ENCODE measurements around the gene AMACR.
A peak's percentile ranks its signal among the peaks of the same experiment; 100 is the strongest.

Gene AMACR

GRCh38 chr5:34007201-34007620 is 639 bp downstream of the AMACR start:
- no peaks in the 10 kb centered on the region for H3K27me3 Mint-ChIP-seq
- H3K27ac Mint-ChIP-seq, result peak overlapping the region; percentile 84
- no peaks in the 10 kb centered on the region for H3K9me3 Mint-ChIP-seq
- peaks cover 41% of the 10 kb centered on the region for H3K4me1 Mint-ChIP-seq (ENCODE audit: low read depth)
- peaks cover 25% of the 10 kb centered on the region for H3K36me3 Mint-ChIP-seq (ENCODE audit: low read depth)
- H3K4me3 Mint-ChIP-seq, result peak overlapping the region; percentile 84

DNA sequence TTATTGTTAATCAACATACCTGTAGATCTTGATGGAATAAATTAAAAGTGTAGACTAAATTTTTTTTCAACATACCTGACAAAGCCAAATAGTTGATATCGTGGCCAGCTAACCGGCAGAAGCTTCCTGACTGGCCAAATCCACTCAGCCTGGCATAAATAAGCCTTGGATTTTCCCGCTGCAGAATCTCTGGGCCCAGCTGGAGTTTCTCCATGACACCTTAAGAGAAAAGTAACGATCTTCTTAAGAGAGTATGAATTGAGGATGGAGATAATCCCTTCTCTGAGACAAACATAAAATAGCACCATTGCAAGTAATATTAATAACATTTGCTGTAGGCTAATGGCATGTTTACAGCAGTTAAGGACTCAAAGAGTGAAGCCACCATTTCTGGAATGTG is 2.2 kb downstream of the AMACR start:
- Mint-ChIP-seq H3K4me3 (no peak overlapping the region), H3K27me3 (no peaks in the 10 kb centered on the region), H3K36me3 (ENCODE audit: low read depth) (peaks cover 25% of the 10 kb centered on the region), H3K9me3 (no peaks in the 10 kb centered on the region), H3K4me1 (ENCODE audit: low read depth) (peaks cover 41% of the 10 kb centered on the region), H3K27ac (no peak overlapping the region)

DNA sequence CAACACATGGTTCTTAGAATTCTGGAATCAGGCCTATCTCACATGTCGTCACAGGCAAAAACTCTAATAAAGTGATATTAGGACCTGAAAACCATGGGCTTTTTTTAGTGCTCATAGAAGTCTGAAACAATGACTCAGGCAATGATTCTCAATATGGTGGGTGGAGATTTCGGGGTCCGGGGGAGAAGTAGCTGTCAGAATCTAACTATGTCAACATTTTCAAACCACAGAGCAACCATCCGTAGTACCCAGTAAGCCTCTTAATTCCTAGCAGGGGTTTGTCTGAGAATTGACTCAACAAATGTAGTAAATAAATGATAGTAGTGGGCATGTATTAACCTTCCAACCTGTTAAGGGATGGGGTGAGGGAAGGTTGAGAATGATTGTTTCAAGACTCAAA is 2.6 kb downstream of the AMACR start:
- no peaks in the 10 kb centered on the region for H3K9me3 Mint-ChIP-seq
- no peak overlapping the region for H3K27ac Mint-ChIP-seq
- H3K36me3 Mint-ChIP-seq (ENCODE audit: low read depth), result peaks cover 25% of the 10 kb centered on the region
- peaks cover 41% of the 10 kb centered on the region for H3K4me1 Mint-ChIP-seq (ENCODE audit: low read depth)
- H3K4me3 Mint-ChIP-seq, result no peak overlapping the region
- H3K27me3 Mint-ChIP-seq, result no peaks in the 10 kb centered on the region

DNA sequence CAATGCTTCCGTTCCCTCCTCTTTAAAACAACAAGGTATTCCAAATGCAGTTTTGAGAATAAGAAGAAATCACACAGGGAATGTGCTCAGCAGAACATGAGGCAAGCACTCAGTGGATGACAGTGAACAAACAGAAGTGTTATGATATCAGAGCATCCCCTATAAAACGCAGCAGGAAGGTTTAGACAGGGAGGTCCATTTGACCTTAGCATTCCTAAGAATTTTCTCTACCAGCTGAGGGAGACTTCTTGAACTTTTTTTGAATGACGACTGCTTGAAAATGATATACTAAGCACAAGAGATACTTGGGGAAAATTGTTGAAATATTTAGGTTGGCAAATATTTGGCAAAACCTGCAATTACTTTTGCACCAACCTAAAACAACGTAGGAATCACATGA is 3.9 kb downstream of the AMACR start:
- Mint-ChIP-seq H3K9me3 (no peaks in the 10 kb centered on the region), H3K27me3 (no peaks in the 10 kb centered on the region), H3K4me3 (no peak overlapping the region), H3K4me1 (ENCODE audit: low read depth) (peaks cover 35% of the 10 kb centered on the region), H3K27ac (no peak overlapping the region), H3K36me3 (ENCODE audit: low read depth) (peaks cover 25% of the 10 kb centered on the region)

DNA sequence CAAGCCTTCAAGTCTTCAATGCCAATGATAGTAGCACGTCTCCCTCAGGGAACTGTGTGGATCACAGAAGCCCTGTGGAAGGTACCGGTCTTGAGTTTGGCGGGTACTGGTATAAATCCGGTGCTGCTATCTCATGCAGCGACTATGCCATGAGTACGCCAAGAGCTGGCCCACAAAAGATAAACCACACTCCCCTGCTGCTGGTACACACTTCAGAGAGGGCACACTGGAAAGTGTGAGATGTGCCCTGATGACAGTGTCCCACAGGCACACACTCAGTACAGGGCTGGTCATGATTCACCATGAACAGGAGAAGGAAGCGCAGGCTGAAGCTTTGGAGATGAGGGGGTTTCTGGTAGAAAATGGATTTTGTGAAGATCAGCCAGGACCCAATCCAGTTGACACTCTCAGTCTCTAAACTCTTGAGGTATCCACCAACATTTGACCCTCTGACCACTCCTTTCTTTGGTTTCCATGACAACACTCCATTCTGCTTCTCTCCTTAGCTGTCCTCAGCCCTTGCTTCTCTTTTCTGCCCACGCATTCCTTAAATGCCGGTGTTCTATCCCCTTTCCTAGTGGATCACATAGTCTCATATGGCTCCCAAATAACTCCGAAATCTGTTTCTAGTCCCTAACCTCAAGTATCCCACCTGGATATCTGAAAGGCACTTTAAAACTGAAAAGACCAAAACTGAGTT is 5.1 kb downstream of the AMACR start:
- Mint-ChIP-seq H3K4me3 (no peak overlapping the region), H3K4me1 (ENCODE audit: low read depth) (peaks cover 28% of the 10 kb centered on the region), H3K36me3 (ENCODE audit: low read depth) (peaks cover 28% of the 10 kb centered on the region), H3K27me3 (no peaks in the 10 kb centered on the region), H3K27ac (no peak overlapping the region), H3K9me3 (no peaks in the 10 kb centered on the region)

GRCh38 chr5:34001241-34001841 is 6.5 kb downstream of the AMACR start:
- Mint-ChIP-seq H3K27me3 (no peaks in the 10 kb centered on the region), H3K27ac (no peak overlapping the region), H3K4me1 (ENCODE audit: low read depth) (peaks cover 20% of the 10 kb centered on the region), H3K4me3 (no peak overlapping the region), H3K36me3 (ENCODE audit: low read depth) (peaks cover 33% of the 10 kb centered on the region), H3K9me3 (no peaks in the 10 kb centered on the region)

DNA sequence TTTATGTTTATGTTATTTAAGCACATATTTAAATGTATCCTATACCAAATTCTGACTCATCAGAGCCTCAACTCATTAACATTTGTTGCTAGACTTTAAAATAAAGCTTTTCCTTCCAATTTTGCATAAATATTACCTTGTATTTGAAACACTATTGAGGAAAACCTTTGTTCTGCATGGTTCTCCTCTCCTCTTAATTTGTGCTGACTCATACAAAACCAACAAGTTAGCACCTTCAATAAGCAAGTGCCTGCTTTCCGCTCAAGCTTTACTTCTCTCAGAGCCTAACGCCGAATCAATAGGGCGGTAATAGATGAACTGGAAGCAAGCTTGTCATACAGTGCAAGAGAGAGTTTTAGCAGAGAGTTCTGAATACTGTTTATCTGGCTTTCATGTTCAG is 7.9 kb downstream of the AMACR start:
- Mint-ChIP-seq H3K27ac (no peak overlapping the region), H3K9me3 (no peaks in the 10 kb centered on the region), H3K4me1 (ENCODE audit: low read depth) (peaks cover 6% of the 10 kb centered on the region), H3K36me3 (ENCODE audit: low read depth) (peaks cover 27% of the 10 kb centered on the region), H3K27me3 (no peaks in the 10 kb centered on the region), H3K4me3 (no peak overlapping the region)

DNA sequence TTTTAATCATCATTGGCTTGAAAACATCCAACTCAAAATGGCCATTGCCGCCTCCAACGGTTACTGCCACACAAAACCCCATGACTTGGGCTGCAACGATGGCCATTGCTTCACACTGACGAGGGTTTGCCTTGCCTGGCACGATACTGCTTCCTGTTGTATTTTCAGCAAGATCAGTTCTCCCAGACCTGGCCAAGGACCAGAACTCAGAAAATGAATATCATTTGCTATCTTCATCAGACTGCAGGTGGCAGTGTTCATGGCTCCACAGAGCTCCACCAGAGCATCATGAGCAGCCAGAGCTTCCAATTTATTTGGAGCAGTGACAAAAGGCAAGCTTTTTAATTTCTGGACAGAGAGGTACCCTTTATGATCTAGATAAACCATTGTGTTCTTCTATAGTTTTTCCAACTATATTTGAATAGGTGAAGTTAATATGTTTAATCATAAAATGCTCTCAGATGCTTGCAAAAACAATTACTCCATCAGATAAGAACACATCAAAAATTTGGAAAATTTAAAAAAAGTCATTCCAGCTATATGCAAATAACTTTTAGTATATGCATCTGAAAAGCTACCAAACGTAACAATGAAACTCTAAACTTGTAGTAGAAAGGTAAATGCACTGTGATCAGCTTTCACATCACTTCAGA is 10.4 kb downstream of the AMACR start:
- H3K27ac Mint-ChIP-seq, result no peak overlapping the region

DNA sequence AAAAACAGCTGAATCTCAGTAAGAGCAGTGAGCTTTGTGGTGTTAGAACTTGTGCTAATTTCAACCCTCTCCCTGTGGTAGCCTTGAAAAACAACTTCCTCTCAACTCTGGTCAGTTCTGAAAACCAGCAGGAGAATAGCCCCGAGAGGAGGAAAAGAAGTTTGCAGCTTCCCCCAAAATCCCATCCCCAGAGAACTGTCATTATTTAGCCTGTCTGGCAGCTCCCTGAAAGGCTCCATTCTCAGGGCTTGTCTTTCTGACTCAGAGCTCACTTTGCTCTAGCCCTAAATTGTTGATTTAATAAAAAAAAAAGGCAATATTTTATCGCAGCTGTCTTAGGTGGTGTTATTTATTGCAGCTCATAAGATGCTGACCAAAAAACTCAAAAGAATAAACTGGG is 12.0 kb downstream of the AMACR start:
- Mint-ChIP-seq H3K27ac (no peak overlapping the region), H3K27me3 (no peaks in the 10 kb centered on the region), H3K4me3 (no peak overlapping the region), H3K36me3 (ENCODE audit: low read depth) (peaks cover 15% of the 10 kb centered on the region), H3K9me3 (no peaks in the 10 kb centered on the region), H3K4me1 (ENCODE audit: low read depth) (peaks cover 4% of the 10 kb centered on the region)

More for the DNA sequence above, 10.4 kb downstream of the AMACR start:
- Mint-ChIP-seq H3K4me1 (ENCODE audit: low read depth) (peaks cover 4% of the 10 kb centered on the region), H3K36me3 (ENCODE audit: low read depth) (peaks cover 15% of the 10 kb centered on the region), H3K4me3 (no peak overlapping the region), H3K27me3 (no peaks in the 10 kb centered on the region), H3K9me3 (no peaks in the 10 kb centered on the region)

DNA sequence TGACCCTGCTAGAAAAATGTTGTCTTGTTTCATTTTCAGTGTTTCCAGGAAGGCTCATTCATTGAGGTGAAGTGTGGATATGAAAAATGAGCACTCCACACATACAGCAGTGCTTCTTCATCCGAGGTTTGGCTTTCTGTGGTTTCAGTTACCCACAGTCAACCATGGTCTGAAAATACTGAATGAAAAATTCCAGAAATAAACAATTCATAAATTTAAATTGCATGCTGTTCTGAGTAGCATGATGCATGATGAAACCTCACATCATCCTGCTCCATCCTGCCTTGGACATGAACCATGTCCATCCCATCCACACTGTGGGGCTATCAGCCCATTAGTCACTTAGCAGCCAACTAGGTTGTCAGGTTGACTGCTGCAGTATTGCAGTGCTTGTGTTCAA is 13.0 kb downstream of the AMACR start:
- H3K4me1 Mint-ChIP-seq (ENCODE audit: low read depth), result peaks cover 4% of the 10 kb centered on the region
- H3K9me3 Mint-ChIP-seq, result no peaks in the 10 kb centered on the region
- H3K36me3 Mint-ChIP-seq (ENCODE audit: low read depth), result peaks cover 15% of the 10 kb centered on the region
- H3K27ac Mint-ChIP-seq, result no peak overlapping the region
- no peaks in the 10 kb centered on the region for H3K27me3 Mint-ChIP-seq
- no peak overlapping the region for H3K4me3 Mint-ChIP-seq

DNA sequence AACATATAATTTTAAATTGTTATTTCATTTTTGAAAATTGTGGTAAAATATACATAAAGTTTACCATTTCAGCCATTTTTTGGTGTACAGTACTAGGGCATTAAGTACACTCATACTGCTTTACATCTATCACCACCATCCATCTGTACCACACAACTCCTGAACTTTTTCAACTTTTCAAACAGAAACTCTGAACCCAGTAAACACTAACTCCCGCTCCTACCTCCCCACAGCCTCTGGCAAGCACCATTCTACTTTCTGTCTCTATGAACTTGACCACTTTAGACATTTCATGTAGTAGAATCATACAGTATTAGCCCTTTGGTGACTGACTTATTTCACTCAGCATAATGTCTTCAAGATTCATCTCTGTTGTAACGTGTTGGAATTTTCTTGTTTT is 15.0 kb downstream of the AMACR start:
- Mint-ChIP-seq H3K27me3 (no peaks in the 10 kb centered on the region), H3K4me1 (ENCODE audit: low read depth) (peaks cover 4% of the 10 kb centered on the region), H3K36me3 (ENCODE audit: low read depth) (peaks cover 28% of the 10 kb centered on the region), H3K27ac (no peak overlapping the region), H3K4me3 (no peak overlapping the region), H3K9me3 (no peaks in the 10 kb centered on the region)

GRCh38 chr5:33985447-33985846 is 22.4 kb downstream of the AMACR start:
- Mint-ChIP-seq H3K27me3 (no peaks in the 10 kb centered on the region), H3K4me1 (ENCODE audit: low read depth) (no peaks in the 10 kb centered on the region), H3K9me3 (no peaks in the 10 kb centered on the region), H3K4me3 (no peak overlapping the region), H3K36me3 (ENCODE audit: low read depth) (peaks cover 18% of the 10 kb centered on the region), H3K27ac (no peak overlapping the region)

- Mint-ChIP-seq H3K27me3 (no peaks in the 10 kb centered on the region), H3K27ac (no peak within 1 kb of the TSS), H3K36me3 (ENCODE audit: low read depth) (peaks cover 18% of the 10 kb centered on the region), H3K4me3 (no peak within 1 kb of the TSS), H3K4me1 (ENCODE audit: low read depth) (no peaks in the 10 kb centered on the region), H3K9me3 (no peaks in the 10 kb centered on the region)
These were observed 23.2 kb downstream of the AMACR start, which contains the start of gene SLC45A2 for GRCh38 chr5:33984671-33985124. TSS of gene SLC45A2 (minus strand) at chr5:33984693. CDS start at chr5:33984583, 110 bp downstream.

- Mint-ChIP-seq H3K27me3 (no peaks in the 10 kb centered on the region), H3K9me3 (no peaks in the 10 kb centered on the region), H3K36me3 (ENCODE audit: low read depth) (peaks cover 15% of the 10 kb centered on the region), H3K4me3 (no peak overlapping the region), H3K27ac (no peak overlapping the region), H3K4me1 (ENCODE audit: low read depth) (no peaks in the 10 kb centered on the region)
These were observed 23.7 kb downstream of the AMACR start for GRCh38 chr5:33984178-33984577.

DNA sequence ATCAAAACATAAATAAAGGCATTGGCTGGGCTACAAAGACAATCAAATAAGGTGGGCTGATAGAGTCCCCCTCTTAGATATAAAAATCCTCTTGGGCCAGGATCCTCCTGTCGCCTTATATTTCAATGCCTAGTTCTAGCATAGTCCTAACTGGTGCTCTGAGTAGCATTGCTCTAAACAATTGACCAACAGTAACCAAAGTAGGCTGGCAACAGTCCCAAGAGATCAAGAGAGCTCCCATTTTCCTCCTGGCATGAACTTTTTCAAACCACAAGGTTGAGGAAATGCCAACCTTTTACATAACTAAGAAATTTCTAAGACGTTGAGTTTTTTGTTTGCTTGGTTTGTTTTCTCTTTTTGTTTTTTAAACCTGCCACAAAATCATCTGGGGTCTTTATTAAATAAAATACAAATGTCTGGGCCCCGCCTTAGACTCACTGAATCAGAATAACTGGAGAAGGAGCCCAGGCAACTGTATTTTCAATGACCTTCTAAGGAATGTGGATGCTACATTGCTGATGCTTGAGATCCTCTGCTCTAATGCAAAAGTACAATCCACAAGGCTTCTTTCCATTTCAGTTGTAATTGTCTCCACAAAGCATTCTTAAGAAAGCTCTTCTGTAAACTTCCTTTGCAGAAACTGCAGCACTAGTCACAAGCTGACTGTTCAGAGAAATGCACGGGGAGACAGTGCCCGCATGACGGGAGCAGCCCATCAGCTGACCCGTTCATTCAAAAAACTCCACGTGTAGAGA is 26.3 kb downstream of the AMACR start:
- no peaks in the 10 kb centered on the region for H3K4me1 Mint-ChIP-seq (ENCODE audit: low read depth)
- no peaks in the 10 kb centered on the region for H3K36me3 Mint-ChIP-seq (ENCODE audit: low read depth)
- no peaks in the 10 kb centered on the region for H3K9me3 Mint-ChIP-seq
- no peak overlapping the region for H3K4me3 Mint-ChIP-seq
- H3K27me3 Mint-ChIP-seq, result no peaks in the 10 kb centered on the region
- H3K27ac Mint-ChIP-seq, result no peak overlapping the region
